IPS-18c (cell line): ENCODE data around the gene ZMYM5.
"Not testable (repeated sequence)": the region's sequence is repeated elsewhere in the genome, so short reads cannot be mapped to it uniquely, and the experiment has no call there.

Source experiments
- H3K4me3 ChIP-seq: 2 replicates; pipeline ENCODE4 v1.7.0; 2013; ENCODE audit warnings: low read depth, mild to moderate bottlenecking, low read length, moderate library complexity; ENCODE audit not compliant: insufficient read depth
- H3K9me3 ChIP-seq: one replicate; pipeline ENCODE4 v1.6.1; 2013; ENCODE audit warnings: mild to moderate bottlenecking, low read length, moderate library complexity; ENCODE audit not compliant: control insufficient read depth, insufficient read depth

Gene ZMYM5

GRCh38 chr13:19845758-19846157 lies 17.7 kb downstream of the ZMYM5 start:
- no peak overlapping the region for H3K4me3 ChIP-seq
- H3K9me3 ChIP-seq, result no peaks in the 10 kb centered on the region

GRCh38 chr13:19838865-19839275 lies 24.6 kb downstream of the ZMYM5 start:
- no peak overlapping the region for H3K4me3 ChIP-seq
- H3K9me3 ChIP-seq, result no peaks in the 10 kb centered on the region

- H3K4me3 ChIP-seq, result no peak overlapping the region
- no peaks in the 10 kb centered on the region for H3K9me3 ChIP-seq
These were observed 27.0 kb downstream of the ZMYM5 start for GRCh38 chr13:19836472-19836871.

GRCh38 chr13:19834704-19835103 lies 28.7 kb downstream of the ZMYM5 start:
- no peak overlapping the region for H3K4me3 ChIP-seq
- H3K9me3 ChIP-seq, result no peaks in the 10 kb centered on the region

- peaks cover 4% of the 10 kb centered on the region for H3K9me3 ChIP-seq
- no peak overlapping the region for H3K4me3 ChIP-seq
These were observed 40.8 kb downstream of the ZMYM5 start for GRCh38 chr13:19822673-19823072.

- Histone ChIP-seq H3K4me3 (no peak overlapping the region), H3K9me3 (peaks cover 4% of the 10 kb centered on the region)
These were observed 45.1 kb downstream of the ZMYM5 start for GRCh38 chr13:19818223-19818842.

GRCh38 chr13:19817510-19818158 lies 45.8 kb downstream of the ZMYM5 start:
- Histone ChIP-seq H3K9me3 (peaks cover 4% of the 10 kb centered on the region), H3K4me3 (no peak overlapping the region)

- no peak overlapping the region for H3K4me3 ChIP-seq
- H3K9me3 ChIP-seq, result peaks cover 4% of the 10 kb centered on the region
These were observed 46.3 kb downstream of the ZMYM5 start for GRCh38 chr13:19817106-19817505.

- H3K9me3 ChIP-seq, H3K4me3 ChIP-seq: not testable (repeated sequence)
These were observed 47.6 kb downstream of the ZMYM5 start for GRCh38 chr13:19815842-19816241.

GRCh38 chr13:19810996-19811881 lies 52.2 kb downstream of the ZMYM5 start:
- Histone ChIP-seq H3K4me3 (no peak overlapping the region), H3K9me3 (no peaks in the 10 kb centered on the region)

- H3K9me3 ChIP-seq, result no peaks in the 10 kb centered on the region
- no peak overlapping the region for H3K4me3 ChIP-seq
These were observed 53.3 kb downstream of the ZMYM5 start for GRCh38 chr13:19810151-19810550.

GRCh38 chr13:19805765-19806164 lies 57.7 kb downstream of the ZMYM5 start:
- Histone ChIP-seq H3K9me3 (no peaks in the 10 kb centered on the region), H3K4me3 (no peak overlapping the region)

- H3K9me3 ChIP-seq, result peaks cover 2% of the 10 kb centered on the region
- H3K4me3 ChIP-seq, result no peak overlapping the region
These were observed 67.5 kb downstream of the ZMYM5 start for GRCh38 chr13:19795956-19796355.

- H3K9me3 ChIP-seq, result peaks cover 2% of the 10 kb centered on the region
These were observed 68.8 kb downstream of the ZMYM5 start for GRCh38 chr13:19794631-19795030.

GRCh38 chr13:19791953-19792537 lies 71.4 kb downstream of the ZMYM5 start:
- Histone ChIP-seq H3K4me3 (no peak overlapping the region), H3K9me3 (no peaks in the 10 kb centered on the region)

More at GRCh38 chr13:19794631-19795030, 68.8 kb downstream of the ZMYM5 start:
- H3K4me3 ChIP-seq, result no peak overlapping the region

GRCh38 chr13:19782727-19783682 lies 80.4 kb downstream of the ZMYM5 start, which contains the start of gene PSPC1:
Gene PSPC1, minus strand, starts transcription at chr13:19782945. Its CDS starts 188 bp downstream, at chr13:19782757.
- H3K9me3 ChIP-seq, result not testable (repeated sequence)
- peak within 1 kb of the TSS; percentile 98 for H3K4me3 ChIP-seq
